Spleen (tissue), 7 donors: ENCODE results near the gene RNF111.

Experiments used
- POLR2A ChIP-seq, 3 donors: fragments of 450-650 bp; IDR thresholded peaks; one replicate each; pipeline ENCODE4 v1.5.1; 2017; ENCODE audit warnings: antibody characterized with exemption in 3 of 3, mild to moderate bottlenecking in 1 of 3
- POLR2AphosphoS5 ChIP-seq, 3 donors: sonication (generic); formaldehyde crosslinking; IDR thresholded peaks; one replicate each; pipeline ENCODE4 v1.5.1; 2017; ENCODE audit warnings: antibody characterized with exemption in 3 of 3
- TF ChIP-seq, protein P1 (sequence below), 11 experiments: fragments of 200-600 bp in 7 of 11; fragments of 450-650 bp in 4 of 11; sonication (generic) in 4 of 11; IDR thresholded peaks in 8 of 11; conservative IDR thresholded peaks in 3 of 11; 1 replicate in 7 of 11; 2 replicates in 4 of 11; pipeline versions ENCODE4 v1.4.0 to v1.8.0; 2016 to 2021; ENCODE audit warnings: antibody characterized with exemption in 11 of 11, inconsistent platforms in 4 of 11, mild to moderate bottlenecking in 1 of 11
- donor health status: DM: no; HTN: no; CAD: no; lungs with moderate emphysema.
- donor health status: DM: no; HTN: no; CAD: no.
- donor health status: DM: no; HTN: no; CAD: no.

DNA sequence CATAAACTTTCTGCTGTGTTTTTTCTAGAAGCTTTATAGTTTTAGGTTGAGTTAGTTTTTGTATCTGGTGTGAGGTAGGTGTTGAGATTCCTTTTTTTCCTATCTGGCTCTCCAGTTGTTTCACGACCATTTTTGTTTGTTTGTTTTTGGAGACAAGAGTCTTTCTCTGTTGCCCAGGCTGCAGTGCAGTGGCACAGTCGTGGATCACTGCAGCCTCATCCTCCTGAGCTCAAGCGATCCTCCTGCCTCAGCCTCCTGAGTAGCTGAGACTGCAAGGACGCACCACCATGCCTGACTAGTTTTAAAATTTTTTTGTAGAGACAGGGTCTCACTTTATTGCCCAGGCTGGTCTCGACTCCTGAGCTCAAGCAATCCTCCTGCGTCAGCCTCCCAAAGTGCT lies 20.6 kb downstream of the RNF111 start:
- TF ChIP-seq, protein P1, sequence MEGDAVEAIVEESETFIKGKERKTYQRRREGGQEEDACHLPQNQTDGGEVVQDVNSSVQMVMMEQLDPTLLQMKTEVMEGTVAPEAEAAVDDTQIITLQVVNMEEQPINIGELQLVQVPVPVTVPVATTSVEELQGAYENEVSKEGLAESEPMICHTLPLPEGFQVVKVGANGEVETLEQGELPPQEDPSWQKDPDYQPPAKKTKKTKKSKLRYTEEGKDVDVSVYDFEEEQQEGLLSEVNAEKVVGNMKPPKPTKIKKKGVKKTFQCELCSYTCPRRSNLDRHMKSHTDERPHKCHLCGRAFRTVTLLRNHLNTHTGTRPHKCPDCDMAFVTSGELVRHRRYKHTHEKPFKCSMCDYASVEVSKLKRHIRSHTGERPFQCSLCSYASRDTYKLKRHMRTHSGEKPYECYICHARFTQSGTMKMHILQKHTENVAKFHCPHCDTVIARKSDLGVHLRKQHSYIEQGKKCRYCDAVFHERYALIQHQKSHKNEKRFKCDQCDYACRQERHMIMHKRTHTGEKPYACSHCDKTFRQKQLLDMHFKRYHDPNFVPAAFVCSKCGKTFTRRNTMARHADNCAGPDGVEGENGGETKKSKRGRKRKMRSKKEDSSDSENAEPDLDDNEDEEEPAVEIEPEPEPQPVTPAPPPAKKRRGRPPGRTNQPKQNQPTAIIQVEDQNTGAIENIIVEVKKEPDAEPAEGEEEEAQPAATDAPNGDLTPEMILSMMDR (IDR thresholded peaks at IDR 0.05 in 8 of 11, conservative IDR thresholded peaks at IDR 0.05 in 3 of 11): no peak
- no peak for TF ChIP-seq POLR2A (IDR thresholded peaks at IDR 0.05)
- no peak for TF ChIP-seq POLR2AphosphoS5 (IDR thresholded peaks at IDR 0.05)
